Stimulated activated CD4-positive, alpha-beta T cell treated with anti-CD3 and anti-CD28 coated beads, Interleukin-4, amount 100 ng/mL, for 48 hours (primary cell): Measurements from ENCODE around the gene ACSL1.

Experiments
- DNase-seq, 2 donors: peaks; one replicate each; pipeline ENCODE4 v3.0.0-alpha.2; 2020; ENCODE audit warnings: low read depth in 2 of 2

ACSL1 gene

GRCh38 chr4:184719407-184719806 lies 106.4 kb downstream of the ACSL1 start:
- DNase-seq, result no peak

- DNase-seq, result no peak
Observed at GRCh38 chr4:184715526-184715925, 110.2 kb downstream of the ACSL1 start.

GRCh38 chr4:184713887-184714286 lies 111.9 kb downstream of the ACSL1 start:
- no peak for DNase-seq

GRCh38 chr4:184712322-184712721 lies 113.4 kb downstream of the ACSL1 start:
- no peak for DNase-seq

- DNase-seq, result no peak
Observed at GRCh38 chr4:184706453-184706852, 119.3 kb downstream of the ACSL1 start.

GRCh38 chr4:184705692-184706091 lies 120.1 kb downstream of the ACSL1 start:
- no peak for DNase-seq
